GM18499 (cell line): ENCODE results near the gene ZNF718.
"Not testable (repeated sequence)": the region's sequence is repeated elsewhere in the genome, so short reads cannot be mapped to it uniquely, and the experiment has no call there.

ENCODE experiments used
- ATAC-seq: cut with Tn5 transposase; IDR thresholded peaks from one replicate; pipeline ENCODE4 v1.9.1; 2021; ENCODE audit warnings: moderate number of reproducible peaks; ENCODE audit not compliant: insufficient read depth, unreplicated experiment

Gene ZNF718

DNA sequence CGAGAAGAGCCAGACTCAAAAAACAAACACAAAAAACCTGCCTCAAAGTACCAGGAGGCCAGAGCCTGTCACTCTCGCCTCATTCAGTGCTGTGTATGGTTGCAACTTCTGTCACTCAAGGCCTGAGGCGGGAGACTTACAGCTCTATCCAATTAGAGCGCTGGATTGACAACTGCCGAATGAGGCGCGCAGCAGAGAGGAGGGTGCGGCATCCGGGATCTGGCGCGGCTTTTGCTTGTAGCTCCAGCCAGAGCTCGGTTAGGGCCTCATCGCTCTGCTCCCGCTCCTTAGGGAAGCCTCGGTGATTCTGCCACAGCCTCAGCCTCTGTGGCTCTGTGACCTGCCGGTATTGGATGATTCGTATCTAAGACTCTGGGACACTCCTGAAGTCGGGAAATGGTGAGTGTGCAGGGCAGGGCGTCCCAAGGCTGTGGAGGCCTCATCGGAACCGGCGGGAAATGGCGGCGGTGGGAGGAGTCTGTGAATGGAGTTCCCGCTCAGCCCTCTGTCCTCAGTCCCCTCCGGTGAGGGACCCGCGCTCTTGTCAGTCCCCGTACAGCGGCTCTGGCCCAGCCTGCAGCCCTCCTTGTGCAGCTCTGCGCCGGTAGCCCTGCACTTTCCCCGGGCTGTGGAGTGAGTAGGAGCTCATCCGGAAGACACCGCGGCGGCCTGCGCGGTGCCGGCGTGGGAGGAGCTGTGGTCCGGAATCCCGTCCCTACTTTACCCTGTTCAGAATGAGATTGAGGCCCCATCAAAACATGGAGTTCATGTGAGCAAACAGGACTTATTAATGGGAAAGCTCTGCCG lies at the start of gene ZNF718:
Gene ZNF718, plus strand, starts transcription at position 227 of the 807 bp plus-strand sequence. Its CDS starts 170 bp downstream, at position 397.
- peak; percentile 96 for ATAC-seq

DNA sequence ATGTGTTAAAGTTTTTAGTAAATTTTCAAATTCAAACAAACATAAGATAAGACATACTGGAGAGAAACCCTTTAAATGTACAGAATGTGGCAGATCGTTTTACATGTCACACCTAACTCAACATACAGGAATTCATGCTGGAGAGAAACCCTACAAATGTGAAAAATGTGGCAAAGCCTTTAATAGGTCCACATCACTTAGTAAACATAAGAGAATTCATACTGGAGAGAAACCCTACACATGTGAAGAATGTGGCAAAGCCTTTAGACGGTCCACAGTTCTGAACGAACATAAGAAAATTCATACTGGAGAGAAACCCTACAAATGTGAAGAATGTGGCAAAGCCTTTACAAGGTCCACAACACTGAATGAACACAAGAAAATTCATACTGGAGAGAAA lies 38.4 kb upstream of the ZNF718 start:
- no peak for ATAC-seq

DNA sequence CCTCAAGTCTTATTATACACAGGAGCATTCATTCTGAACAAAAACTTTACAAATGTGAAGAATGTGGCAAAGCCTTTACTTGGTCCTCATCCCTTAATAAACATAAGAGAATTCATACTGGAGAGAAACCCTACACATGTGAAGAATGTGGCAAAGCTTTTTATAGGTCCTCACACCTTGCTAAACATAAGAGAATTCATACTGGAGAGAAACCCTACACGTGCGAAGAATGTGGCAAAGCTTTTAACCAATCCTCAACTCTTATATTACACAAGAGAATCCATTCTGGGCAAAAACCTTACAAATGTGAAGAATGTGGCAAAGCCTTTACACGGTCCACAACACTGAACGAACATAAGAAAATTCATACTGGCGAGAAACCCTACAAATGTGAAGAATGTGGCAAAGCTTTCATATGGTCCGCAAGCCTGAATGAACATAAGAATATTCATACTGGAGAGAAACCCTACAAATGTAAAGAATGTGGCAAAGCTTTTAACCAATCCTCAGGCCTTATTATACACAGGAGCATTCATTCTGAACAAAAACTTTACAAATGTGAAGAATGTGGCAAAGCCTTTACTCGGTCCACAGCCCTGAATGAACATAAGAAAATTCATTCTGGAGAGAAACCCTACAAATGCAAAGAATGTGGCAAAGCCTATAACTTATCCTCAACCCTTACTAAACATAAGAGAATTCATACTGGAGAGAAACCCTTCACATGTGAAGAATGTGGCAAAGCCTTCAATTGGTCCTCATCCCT lies 37.6 kb upstream of the ZNF718 start:
- ATAC-seq = not testable (repeated sequence)

DNA sequence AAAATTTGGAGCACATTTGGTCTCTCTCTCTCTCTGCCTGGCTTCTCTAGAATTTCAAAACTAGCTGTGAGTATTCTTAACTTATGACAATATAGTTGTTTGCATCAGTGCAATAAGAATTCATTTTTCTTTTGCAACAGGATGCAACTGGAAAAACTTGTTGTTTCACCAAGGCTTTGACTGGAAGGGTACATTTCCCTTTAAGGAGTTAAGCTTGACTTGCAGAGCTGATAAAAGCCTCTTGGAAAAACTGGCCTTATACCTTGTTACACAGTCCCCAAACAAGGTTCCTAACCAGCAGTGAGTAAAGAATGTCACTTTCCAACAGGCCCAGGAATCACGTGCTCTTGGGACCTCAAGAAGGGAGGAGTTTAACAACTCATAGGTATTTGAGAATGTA lies 25.9 kb upstream of the ZNF718 start:
- ATAC-seq = no peak

DNA sequence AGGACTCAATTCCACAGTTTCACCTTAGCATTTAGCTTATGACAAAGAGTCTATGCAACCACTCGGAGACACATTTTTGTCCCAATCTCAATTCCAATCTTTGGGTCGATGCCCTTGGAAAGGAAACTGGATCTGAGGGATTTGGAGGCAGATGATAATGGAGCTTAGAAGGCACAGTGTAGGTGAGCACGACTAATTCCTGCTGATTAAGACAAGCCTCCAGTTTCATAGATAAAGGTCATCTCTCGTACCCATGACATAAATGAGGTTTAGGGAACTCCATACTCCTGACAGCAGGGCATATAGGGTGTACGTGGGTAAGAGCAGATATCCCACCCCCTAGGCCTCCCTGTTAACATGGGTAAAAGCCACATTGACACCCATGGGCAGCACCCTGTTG lies 24.4 kb upstream of the ZNF718 start:
- no peak for ATAC-seq

DNA sequence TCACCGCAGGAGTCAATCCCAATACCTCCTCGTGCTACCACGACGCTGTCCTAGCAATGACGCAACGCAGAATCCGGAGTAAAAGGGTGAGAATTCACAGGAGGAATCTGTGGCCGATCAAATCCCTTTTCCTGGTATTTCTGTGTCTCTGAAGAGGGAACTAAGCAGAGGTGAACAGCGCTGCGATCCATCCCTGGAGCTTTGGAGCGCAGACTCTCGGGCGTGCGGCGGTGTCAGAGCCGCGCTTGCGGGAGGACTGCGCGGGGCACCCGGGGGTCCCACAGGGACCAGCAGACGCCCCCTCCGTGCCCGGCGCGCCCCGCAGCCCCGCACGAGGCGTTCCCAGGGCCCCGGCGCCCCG lies 17.2 kb upstream of the ZNF718 start:
- ATAC-seq = no peak

DNA sequence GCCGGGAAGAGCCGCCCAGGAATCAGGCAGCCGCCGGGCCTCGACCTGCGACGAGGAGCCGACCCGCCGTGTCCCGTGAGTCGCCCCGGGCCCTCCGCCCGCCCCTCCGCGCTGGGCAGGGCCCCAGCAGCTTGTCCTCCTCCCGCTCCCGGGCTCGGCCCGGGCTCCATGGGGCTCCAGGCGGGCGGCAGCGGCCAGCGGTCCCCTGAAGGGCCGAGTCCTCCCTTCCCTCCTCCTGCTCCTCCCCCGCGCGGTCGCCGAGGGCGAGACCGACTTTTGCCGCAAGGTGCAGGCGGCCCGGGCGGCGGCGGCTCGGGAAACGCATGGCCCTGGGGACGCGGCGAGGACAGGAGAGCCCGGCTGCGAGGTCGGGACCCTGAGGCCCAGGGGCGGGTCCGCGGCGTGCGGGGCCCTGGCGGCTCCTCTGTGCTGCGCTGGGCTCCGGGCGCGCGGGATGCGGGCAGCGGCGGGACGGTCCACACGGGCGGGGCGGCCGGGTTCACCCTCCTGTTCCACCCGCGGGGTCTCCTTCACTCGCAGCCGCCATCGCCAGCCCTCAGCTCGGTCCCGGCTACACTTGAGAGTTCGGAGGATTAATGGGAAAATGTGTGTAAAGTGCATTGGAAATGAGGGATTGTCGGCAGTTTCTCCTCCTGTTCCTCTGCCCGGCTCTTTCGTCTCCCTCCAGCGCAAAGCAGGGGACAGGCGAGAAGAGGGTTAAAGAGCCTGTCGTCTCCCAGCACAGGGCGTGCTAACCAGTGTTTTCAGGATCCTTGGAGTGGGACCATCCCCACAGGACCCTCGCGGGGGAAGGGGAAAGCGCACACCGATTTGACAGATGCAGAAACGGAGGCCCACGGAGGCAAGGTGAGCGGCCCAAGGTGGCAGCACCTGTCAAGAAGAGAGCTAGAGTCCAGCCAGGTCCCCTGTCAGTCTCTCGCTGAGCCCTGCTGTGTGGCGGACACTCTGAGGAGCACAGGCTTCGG lies 16.6 kb upstream of the ZNF718 start:
- no peak for ATAC-seq

DNA sequence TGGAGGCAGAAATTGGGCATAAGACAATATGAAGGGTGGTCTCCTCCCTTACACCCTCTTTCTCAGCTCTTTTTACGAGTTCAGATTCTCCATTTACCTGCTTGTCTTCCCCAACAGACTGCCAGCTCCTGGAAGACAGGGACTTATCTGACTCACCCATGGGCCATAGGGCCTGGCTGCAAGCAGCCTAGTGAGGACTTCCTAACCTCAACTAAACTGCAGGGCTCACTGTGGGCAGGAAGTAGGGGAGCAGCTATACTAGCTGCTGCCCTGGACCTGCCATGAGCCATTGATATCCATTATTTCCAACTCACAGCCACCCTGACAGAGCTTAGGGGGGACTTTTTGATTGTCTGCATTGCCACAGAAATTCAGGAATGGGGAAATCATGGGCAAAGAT lies 11.5 kb upstream of the ZNF718 start:
- no peak for ATAC-seq

DNA sequence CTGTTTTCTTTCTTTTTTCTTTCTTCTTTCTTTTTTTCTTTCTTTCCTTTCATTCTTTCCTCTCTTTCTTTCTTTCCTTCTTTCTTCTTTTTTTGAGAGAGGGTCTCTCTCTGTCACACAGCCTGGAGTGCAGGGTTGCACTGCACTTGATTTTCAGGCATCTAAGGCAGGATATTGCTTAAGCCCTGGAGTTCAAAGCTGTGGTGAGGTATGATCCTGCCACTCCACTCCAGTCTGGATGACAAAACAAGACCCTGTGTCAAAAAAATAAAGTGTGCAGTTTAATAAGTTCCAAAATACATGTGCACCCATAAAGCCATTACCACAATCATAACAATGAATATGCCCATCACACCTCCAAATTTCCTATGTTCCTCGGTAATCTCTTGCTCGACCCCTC lies 10.6 kb upstream of the ZNF718 start:
- ATAC-seq = no peak

DNA sequence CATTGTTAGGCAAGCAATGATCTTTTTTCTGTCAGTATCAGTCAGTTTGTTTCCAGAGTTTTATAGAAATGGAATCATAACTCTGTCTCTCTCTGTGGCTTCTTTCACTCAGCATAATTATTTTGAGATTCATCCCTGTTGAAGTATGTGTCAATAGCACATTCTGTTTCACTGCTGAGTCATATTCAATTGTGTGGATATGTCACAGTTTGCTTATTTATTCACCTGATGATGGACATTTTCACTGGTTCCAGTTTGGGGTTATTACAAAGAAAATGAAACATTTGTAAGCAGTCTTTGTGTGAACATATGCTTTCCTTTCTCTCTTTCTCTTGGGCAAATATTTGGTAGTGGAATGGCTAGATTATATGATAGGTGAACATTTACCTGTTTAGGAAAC lies 10.2 kb upstream of the ZNF718 start:
- no peak for ATAC-seq

DNA sequence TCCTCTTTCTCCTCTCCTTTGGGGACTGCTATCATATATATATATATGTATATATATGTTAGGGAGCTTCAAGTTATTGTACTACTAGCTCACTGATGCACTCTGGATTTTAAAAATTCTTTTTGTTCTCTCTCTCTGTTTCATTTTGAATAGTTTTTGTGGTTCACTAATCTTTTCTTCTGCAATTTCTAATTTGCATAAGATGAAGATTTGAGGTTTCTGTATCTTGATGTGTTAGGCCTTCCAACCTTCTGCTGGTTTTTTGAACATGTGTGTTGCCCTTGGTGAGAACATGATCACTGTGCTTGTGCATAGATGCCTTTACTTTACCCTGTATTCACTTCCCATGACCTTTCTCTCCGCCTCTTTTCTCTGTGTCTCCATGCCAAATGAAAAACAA lies 7.8 kb upstream of the ZNF718 start:
- ATAC-seq = no peak

DNA sequence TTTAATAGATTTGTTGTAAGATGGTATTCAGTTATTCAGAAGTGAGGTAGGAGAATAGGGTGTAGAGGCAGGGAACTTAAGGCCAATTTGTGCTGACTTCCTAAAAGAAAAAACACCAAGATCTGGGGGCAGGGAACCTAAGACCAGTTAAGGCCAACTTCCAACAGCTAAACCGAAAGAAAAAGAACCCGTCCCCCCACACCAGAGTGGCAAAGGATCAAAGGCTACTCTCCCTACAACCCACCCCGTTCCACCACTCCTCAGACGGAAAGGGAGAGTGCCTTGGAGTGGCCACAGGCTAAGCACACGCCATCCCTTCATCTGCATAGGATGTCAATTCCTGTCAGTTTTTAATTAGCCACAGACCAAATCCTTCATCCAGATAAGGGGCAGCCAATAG lies 3.7 kb upstream of the ZNF718 start:
- no peak for ATAC-seq

DNA sequence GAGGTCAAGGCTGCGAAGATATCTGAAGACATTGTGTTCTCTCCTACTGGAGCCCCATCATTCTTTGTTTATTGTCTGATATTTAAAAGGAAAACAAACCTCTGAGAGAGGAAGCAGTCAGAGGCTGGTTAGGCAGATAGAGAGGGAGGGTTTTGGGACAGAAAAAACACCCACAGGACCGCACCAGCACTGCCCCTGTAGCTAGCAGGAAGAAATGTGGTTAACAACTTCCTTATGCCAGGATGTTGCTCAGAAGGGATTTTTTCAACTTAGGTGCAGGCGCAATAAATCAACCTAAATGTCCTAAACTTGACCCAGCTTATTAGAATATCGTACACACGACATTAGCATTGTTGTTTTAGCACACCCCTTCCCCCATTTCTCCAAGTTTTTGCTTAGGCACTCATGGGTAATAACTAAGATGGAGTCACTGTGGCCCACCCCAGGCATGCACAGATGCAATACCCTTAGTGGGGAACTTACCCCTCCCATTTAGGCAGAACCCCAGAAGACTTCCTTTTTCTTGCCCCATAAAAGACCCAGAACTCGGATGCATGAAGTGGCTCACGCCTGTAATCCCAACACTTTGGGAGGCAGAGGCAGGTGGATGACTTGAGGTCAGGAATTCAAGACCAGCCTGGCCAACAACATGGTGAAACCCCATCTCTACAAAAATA lies 2.8 kb upstream of the ZNF718 start:
- no peak for ATAC-seq

DNA sequence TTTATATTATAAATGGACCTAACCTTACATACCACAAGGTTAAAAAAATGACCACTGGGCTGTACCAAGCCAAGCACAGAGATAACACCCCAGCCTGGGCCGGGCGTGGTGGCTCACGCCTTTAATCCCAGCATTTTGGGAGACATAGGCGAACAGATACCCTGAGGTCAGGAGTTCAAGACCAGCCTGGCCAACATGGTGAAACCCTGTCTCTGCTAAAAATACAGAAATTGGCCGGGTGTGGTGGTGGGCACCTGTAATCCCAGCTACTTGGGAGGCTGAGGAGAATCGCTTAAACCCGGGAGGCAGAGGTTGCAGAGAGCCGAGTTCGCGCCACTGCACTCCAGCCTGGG lies 403 bp upstream of the ZNF718 start:
- not testable (repeated sequence) for ATAC-seq

DNA sequence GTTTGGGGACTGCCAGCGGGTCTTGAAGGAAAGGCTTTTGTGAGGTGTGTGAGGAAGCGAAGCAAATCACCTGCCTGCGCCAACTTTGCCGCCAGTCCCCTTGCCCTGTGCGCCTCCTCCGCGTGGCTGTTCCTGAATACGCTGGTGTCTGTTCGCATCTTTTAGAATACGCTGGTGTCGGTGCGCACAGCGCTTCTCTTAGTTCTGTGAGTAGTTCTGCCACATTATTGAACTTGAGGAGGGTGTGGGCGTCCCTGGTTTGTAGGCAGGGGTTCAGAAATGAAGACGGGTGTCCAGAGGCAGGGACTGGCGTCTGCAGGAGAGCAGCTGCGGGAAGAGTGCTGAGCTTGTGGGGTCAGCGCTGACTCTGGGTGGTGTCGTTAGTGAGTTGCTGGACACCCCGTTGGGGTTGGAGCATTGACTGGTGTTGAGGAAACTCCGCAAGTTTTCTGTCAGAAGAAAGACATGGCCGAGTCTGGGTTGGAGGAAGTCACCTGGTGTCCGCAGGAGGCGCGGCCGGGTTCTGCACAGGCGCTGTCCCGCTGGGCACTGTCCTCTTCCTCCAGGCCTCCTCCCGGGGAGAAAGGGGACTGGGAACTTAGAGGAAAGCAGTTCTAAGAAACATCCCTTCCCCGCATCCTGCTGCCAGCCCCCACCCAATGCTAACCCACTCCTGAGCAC lies 930 bp downstream of the ZNF718 start:
- no peak for ATAC-seq

DNA sequence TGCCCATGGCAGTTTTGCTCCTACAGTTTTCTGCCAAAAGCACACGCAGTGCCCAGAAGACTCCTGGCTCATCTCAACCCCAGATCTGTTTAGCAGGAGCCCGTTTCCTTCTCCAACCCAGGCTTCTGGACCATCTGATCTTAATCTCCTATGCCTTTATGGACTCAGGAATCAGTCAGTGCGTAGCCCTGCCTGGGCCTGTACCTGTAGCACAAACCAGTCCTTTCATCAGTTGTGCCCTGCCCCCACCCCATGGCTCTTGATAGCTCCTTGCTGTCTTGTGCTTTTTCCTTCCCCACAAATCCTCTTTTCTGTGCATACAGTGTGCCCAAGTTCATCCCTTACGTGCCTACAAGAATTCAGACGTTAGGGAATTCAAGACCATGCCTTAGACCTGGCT lies 1.5 kb downstream of the ZNF718 start:
- ATAC-seq = no peak

DNA sequence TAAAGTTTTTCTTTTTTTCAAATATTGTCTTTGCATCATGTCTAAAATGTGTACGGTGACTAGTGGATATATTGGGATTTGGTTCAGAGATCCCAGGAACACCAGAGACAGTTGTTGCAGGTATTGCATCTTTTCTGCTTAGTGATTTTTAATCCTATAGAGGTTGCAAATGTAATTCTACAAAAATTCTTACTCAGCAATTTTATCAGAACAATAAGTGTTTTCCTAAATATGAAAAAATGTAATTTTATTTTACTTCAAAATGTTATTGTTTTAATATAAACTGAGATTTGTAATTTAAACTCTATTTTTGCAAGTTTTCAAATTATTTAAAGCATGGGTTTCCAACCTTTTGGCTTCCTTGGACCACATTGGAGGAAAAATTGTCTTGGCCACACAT lies 8.2 kb downstream of the ZNF718 start:
- no peak for ATAC-seq

DNA sequence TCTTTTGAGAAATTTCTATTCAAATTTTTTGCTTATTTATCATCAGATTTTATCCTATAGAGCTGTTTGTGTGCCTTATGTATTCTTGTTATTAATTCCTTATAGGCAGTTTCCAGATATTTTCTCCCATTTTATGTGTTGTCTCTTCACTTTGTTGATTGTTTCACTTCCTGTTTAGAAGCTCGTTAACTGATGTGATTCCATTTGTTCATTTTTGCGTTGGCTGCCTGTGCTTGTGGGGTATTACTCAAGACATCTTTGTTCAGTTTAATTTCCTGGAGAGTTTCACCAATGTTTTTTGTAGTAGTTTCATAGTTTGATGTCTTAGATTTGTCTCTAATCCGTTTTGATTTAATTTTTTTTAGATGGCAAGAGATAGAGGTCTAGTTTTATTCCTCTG lies 14.6 kb downstream of the ZNF718 start:
- no peak for ATAC-seq

DNA sequence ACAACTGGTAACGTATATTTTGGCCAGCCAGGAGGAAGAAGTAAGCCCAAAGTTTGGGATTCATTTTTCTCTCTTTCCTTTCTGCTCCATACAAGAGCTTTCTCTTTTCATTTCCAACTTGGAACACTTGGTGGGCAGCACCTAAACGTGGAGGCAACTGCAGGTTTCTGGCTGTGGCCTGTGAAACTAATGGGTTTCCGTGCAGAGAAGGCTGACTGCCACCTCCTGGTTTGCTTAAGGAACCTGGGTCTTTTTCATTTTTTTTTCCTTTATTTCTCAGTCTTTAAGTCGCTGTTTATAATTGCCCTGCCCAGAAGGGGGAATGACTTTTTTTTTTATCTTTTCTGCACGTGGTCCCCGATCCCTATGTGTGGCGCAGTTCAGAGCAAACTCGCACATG lies 15.4 kb downstream of the ZNF718 start:
- ATAC-seq = no peak

DNA sequence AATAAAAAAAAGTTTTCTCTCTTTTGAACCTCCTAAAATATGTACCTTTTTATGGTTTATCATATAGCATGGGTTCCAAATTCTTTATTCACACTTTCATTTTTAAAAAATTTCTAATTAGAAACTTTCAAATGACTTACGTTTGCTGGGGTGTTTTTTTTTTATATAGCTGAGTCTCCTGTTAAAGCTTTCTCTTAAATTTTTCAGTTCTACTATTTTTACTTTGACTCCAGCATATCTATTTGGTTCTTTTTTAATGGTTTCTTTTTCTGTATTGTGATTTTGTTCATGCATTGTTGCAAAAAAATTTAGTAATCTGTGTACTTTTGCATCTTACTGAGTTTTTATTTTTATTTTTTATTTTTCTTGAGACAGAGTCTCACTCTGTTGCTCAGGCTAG lies 22.3 kb downstream of the ZNF718 start:
- ATAC-seq = no peak
